Kidney glomerular epithelial cell (primary cell): Measurements from ENCODE around the gene GDPGP1.
"Not testable (repeated sequence)": the region's sequence is repeated elsewhere in the genome, so short reads cannot be mapped to it uniquely, and the experiment has no call there.

Source experiments
- DNase-seq: peaks from one replicate; lab custom pipeline; 2025; lab: John Stamatoyannopoulos, UW

Gene GDPGP1

GRCh38 chr15:90225504-90226234 lies 8.3 kb upstream of the GDPGP1 start:
- no peak for DNase-seq

GRCh38 chr15:90227336-90227735 lies 6.7 kb upstream of the GDPGP1 start:
- DNase-seq = no peak

GRCh38 chr15:90227816-90228772 lies 5.9 kb upstream of the GDPGP1 start:
- no peak for DNase-seq

GRCh38 chr15:90228960-90229359 lies 5.0 kb upstream of the GDPGP1 start:
- no peak for DNase-seq

- no peak for DNase-seq
These were observed 3.9 kb upstream of the GDPGP1 start for GRCh38 chr15:90230071-90230494.

- DNase-seq = no peak
These were observed 3.4 kb upstream of the GDPGP1 start for GRCh38 chr15:90230610-90231009.

- DNase-seq = no peak
These were observed 2.7 kb upstream of the GDPGP1 start for GRCh38 chr15:90231028-90232017.

GRCh38 chr15:90232196-90232595 lies 1.8 kb upstream of the GDPGP1 start:
- DNase-seq = no peak

GRCh38 chr15:90232941-90233386 lies 1.0 kb upstream of the GDPGP1 start:
- DNase-seq = peak; percentile 42

GRCh38 chr15:90233387-90234095 lies 468 bp upstream of the GDPGP1 start, which contains the start of gene CIB1:
TSS of gene CIB1 (minus strand) at chr15:90233941. CDS start at chr15:90233885, 56 bp downstream.
- peak; percentile 92 for DNase-seq

GRCh38 chr15:90239371-90239770 lies 5.4 kb downstream of the GDPGP1 start:
- no peak for DNase-seq

GRCh38 chr15:90240856-90241255 lies 6.8 kb downstream of the GDPGP1 start:
- no peak for DNase-seq

- no peak for DNase-seq
These were observed 7.6 kb downstream of the GDPGP1 start for GRCh38 chr15:90241343-90242192.

- no peak for DNase-seq
These were observed 10.1 kb downstream of the GDPGP1 start for GRCh38 chr15:90243943-90244639.

- no peak for DNase-seq
These were observed 14.8 kb downstream of the GDPGP1 start for GRCh38 chr15:90248789-90249202.

GRCh38 chr15:90249203-90249863 lies 15.3 kb downstream of the GDPGP1 start, which contains the start of gene TTLL13:
TSS of gene TTLL13 (plus strand) at chr15:90249556. CDS start at chr15:90250631, 1,075 bp downstream.
- DNase-seq = peak; percentile 67

GRCh38 chr15:90257776-90258175 lies 23.8 kb downstream of the GDPGP1 start:
- DNase-seq = no peak

- no peak for DNase-seq
These were observed 25.5 kb downstream of the GDPGP1 start for GRCh38 chr15:90259524-90259923.

- DNase-seq = not testable (repeated sequence)
These were observed 26.7 kb downstream of the GDPGP1 start for GRCh38 chr15:90260731-90261130.
